GM21360 (cell line): ENCODE data around the gene PRCP.
"Not testable (repeated sequence)": the region's sequence is repeated elsewhere in the genome, so short reads cannot be mapped to it uniquely, and the experiment has no call there.

ENCODE experiments used
- ATAC-seq: cut with Tn5 transposase; IDR thresholded peaks from one replicate; pipeline ENCODE4 v1.9.1; 2021; ENCODE audit warnings: mild to moderate bottlenecking, moderate library complexity; ENCODE audit not compliant: unreplicated experiment

The PRCP gene

GRCh38 chr11:82900277-82901164 lies at the start of gene PRCP:
PRCP (minus strand) TSS chr11:82900430; CDS start chr11:82900402, 28 bp downstream.
- ATAC-seq: peak; percentile 77

- ATAC-seq: no peak
Measured at GRCh38 chr11:82949352-82949751, 49.1 kb upstream of the PRCP start.

- ATAC-seq: no peak
Measured at GRCh38 chr11:82945682-82946081, 45.5 kb upstream of the PRCP start.

DNA sequence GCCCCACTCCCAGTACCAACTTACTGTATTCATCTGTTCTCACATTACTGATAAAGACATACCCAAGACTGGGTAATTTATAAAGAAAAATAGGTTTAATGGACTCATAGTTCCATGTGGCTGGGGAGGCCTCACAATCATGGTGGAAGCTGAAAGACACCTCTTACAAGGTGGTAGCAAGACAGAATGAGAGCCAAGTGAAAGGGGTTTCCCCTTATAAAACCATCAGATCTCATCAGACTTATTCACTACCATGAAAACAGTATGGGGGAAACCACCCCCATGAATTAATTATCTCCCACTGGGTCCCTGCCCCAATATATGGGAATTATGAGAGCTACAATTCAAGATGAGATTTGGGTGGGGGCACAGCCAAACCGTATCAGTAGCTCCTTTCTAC lies 44.8 kb upstream of the PRCP start:
- not testable (repeated sequence) for ATAC-seq

- ATAC-seq: no peak
Measured at GRCh38 chr11:82944198-82944597, 44.0 kb upstream of the PRCP start.

GRCh38 chr11:82943430-82943829 lies 43.2 kb upstream of the PRCP start:
- ATAC-seq: not testable (repeated sequence)

DNA sequence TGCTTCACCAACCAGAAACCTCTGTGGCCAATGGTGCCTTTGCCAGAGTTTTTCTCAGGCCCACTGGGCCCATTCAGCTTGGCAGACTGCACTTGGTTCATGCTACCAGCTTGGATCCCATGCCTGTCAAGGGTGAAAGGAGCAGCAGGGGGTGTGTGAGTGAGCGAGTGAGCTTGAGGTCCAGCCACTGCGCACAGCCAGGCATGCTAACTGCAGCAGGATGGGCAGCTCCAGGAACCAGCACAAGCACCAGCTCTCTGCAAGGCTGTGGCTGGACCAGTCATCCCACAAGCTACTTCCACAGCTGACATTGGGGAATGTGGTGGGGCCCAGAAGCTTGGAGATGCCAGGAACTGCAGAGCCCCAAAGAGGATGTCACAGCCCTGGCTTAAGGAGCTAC lies 42.1 kb upstream of the PRCP start:
- ATAC-seq: no peak

- no peak for ATAC-seq
Measured at GRCh38 chr11:82939456-82939855, 39.2 kb upstream of the PRCP start.

GRCh38 chr11:82937554-82937953 lies 37.3 kb upstream of the PRCP start:
- no peak for ATAC-seq

DNA sequence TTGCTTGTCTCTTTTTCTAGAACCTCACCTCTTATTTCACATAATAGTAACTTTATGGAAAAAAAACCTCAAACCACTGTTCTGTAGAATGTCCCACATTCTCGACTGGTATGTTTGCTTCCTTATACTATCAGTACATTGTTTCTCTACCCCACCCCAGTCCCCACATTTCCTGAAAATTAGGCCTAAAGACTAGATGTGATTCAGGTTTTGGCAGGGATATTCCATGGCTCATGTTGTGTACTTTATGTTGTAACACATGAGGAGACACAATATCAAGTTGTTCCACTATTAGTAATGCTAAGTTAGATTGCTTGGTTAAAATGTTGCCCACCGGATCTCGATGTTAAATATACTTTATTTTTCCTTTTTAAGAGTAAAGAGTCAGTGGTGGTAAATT lies 36.0 kb upstream of the PRCP start:
- no peak for ATAC-seq

- ATAC-seq: no peak
Measured at GRCh38 chr11:82932564-82932963, 32.3 kb upstream of the PRCP start.

GRCh38 chr11:82930734-82931133 lies 30.5 kb upstream of the PRCP start:
- ATAC-seq: no peak

DNA sequence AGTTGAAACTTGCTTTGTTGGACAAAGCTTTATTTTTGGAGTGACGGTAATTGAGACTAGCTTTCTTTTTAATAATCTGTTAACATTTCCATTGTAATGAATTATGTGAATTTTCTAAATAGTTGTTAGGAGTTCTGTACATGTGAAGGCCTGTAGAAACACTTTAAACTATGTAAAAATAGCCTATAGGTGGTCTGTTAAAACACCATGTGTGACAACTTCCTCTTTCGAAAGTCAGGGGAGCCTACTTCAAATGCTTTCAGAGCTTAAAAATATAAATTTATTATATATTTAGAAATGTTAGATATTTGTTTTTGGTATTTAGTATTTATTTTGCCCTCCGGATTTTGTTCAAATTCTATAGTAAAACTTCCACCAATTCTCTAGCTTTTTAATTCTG lies 30.0 kb upstream of the PRCP start:
- ATAC-seq: peak; percentile 53

DNA sequence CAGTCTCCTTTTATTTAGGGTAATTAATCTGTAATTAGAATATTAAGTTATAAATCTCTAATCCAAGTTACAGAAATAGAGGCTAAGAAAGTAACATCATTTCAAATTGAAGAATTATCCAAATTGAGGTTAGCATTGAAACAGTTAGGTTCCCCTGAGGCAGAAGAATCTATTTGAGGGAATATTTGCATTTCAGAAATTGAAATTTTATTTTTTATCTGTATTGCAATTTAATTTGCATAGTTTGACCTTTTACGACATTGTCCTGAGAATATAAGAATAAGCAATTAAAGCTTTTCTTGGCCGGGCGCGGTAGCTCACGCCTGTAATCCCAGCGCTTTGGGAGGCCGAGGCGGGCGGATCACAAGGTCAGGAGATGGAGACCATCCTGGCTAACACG lies 28.9 kb upstream of the PRCP start:
- no peak for ATAC-seq

- peak; percentile 61 for ATAC-seq
Measured at GRCh38 chr11:82927264-82927880, 27.1 kb upstream of the PRCP start.

DNA sequence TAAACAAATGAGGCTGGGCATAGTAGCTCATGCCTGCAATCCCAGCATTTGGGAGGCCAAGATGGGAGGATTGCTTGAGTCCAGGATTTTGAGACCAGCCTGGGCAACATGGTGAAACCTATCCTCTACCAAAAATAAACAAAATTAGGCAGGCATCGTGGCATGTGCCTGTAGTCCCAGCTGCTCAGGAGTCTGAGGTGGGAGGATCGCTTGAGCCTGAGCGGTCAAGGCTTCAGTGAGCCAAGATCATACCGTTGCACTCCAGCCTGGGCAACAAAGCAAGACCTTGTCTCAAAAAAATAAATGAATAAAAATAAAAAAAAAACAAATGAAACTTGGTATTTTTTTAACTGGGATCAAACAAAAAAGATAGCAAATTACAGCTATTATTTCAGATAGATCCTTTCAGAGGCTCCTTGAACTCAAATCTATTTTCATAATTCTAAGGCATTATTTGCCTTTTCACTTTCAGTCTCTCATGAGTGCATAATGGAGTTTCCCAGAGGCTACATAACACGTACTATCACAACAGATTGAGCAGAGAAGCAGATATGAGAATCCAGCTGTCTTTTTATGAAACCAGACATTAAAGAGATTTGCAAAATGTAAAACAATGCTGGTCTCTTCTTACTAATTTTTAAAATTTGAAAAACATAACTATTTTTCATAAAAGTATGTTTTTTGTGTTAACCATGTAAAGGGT lies 24.4 kb upstream of the PRCP start:
- peak; percentile 69 for ATAC-seq

- not testable (repeated sequence) for ATAC-seq
Measured at GRCh38 chr11:82922396-82923173, 22.4 kb upstream of the PRCP start.

GRCh38 chr11:82920227-82920626 lies 20.0 kb upstream of the PRCP start:
- ATAC-seq: not testable (repeated sequence)

- ATAC-seq: not testable (repeated sequence)
Measured at GRCh38 chr11:82919786-82920185, 19.6 kb upstream of the PRCP start.

DNA sequence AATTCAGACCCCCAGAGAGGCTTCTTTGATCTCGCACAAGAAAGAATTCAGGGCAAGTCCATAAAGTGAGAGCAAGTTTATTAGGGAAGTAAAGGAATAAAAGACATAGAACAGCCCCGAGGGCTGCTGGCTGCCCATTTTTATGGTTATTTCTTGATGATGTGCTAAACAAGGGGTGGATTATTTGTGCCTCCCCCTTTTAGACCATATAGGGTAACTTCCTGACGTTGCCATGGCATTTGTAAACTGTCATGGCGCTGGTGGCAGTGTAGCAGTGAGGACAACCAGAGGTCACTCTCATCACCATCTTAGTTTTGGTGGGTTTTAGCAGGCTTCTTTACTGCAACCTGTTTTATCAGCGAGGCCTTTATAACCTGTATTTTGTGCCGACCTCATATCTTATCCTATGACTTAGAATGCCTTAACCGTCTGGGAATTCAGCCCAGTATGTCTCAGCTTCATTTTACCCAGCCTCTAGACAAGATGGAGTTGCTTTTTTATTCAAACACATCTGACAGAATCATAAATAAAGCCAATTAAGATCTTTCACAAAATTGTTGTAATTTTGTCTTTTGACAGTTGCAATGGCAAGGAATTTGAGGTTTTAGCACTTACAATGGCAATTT lies 8.9 kb upstream of the PRCP start:
- ATAC-seq: no peak
